ENCODE data around the gene BPIFB2. TPM values are rescaled to one million over a fixed set of nuclear protein-coding genes. Genes with fewer than 3 reads are reported as not detected.

The BPIFB2 gene
- polyA plus RNA-seq, 1 donor from 2014 or later = not detected

DNA sequence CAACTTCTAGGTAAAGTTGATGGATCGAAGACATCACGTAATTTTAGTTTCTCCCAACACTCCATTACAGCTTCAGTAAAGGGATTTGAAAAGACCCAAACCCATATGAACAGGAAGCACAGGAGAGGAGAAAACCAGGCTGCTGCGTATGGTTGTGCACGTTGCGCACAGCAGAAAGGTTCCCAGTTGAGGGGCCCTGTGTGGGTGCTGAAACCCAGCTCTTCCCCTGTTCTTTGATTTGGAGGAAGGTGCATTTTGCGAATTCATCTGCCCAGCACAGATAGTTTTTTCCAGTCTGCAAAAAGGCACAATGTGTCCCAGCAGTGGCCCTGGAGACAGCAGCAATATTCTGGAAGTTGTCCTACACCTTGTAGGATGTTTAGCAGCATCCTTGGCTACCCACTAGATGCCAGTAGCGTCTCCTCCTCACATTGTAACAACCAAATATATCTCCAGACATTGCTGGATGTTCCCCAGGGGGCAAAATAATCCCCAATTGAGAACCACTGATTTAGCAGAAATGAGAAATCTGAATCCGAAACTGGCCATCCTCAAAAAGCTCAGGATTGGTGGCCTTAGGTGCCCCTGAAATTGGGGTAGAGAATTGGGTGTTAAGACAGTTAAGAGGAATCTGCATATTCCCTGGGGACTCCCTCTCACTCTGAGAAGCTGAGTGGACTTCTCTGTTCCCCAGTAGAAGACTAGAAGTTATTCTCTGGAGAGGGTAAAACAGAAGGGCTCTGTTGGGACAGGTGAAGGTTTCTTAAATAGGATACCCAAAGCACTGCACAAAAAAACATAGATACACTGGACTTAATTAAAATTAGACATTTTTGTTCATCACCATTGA, 15.5 kb upstream of the BPIFB2 start:
- TF ChIP-seq, protein P1, sequence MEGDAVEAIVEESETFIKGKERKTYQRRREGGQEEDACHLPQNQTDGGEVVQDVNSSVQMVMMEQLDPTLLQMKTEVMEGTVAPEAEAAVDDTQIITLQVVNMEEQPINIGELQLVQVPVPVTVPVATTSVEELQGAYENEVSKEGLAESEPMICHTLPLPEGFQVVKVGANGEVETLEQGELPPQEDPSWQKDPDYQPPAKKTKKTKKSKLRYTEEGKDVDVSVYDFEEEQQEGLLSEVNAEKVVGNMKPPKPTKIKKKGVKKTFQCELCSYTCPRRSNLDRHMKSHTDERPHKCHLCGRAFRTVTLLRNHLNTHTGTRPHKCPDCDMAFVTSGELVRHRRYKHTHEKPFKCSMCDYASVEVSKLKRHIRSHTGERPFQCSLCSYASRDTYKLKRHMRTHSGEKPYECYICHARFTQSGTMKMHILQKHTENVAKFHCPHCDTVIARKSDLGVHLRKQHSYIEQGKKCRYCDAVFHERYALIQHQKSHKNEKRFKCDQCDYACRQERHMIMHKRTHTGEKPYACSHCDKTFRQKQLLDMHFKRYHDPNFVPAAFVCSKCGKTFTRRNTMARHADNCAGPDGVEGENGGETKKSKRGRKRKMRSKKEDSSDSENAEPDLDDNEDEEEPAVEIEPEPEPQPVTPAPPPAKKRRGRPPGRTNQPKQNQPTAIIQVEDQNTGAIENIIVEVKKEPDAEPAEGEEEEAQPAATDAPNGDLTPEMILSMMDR (IDR thresholded peaks at IDR 0.05; ENCODE audit: poor library complexity, severe bottlenecking) = no peak
- TF ChIP-seq RAD21 (conservative IDR thresholded peaks at IDR 0.05) (no peak), EZH2 (IDR thresholded peaks at IDR 0.05; ENCODE audit: borderline replicate concordance, insufficient read depth, low read length, poor library complexity, severe bottlenecking) (no peak), REST (IDR thresholded peaks at IDR 0.05; ENCODE audit: borderline replicate concordance) (no peak)
- no peaks in the 10 kb centered on the region for H3K9me2 ChIP-seq (ENCODE audit: insufficient read depth, low read length)
- H3K27me3 ChIP-seq (ENCODE audit: insufficient read depth, low read depth, low read length) = no peaks in the 10 kb centered on the region
- no peaks in the 10 kb centered on the region for H3K36me3 ChIP-seq (ENCODE audit: insufficient read depth, low read length)
- H4K20me1 ChIP-seq (ENCODE audit: insufficient read depth) = no peaks in the 10 kb centered on the region
- H3K4me3 ChIP-seq (ENCODE audit: low read length) = no peak overlapping the region
- H3K9ac ChIP-seq (ENCODE audit: low read length) = no peak overlapping the region
- no peak overlapping the region for H3K27ac ChIP-seq (ENCODE audit: low read length)
- no peaks in the 10 kb centered on the region for H3F3A ChIP-seq (ENCODE audit: insufficient read depth, low read length, poor library complexity, severe bottlenecking)
- H3K4me2 ChIP-seq (ENCODE audit: low read length) = no peak overlapping the region
- no peak overlapping the region for H2AFZ ChIP-seq (ENCODE audit: low read depth, low read length)
- peaks cover 8% of the 10 kb centered on the region for H3K9me3 ChIP-seq (ENCODE audit: low read length)
- no peaks in the 10 kb centered on the region for H3K79me2 ChIP-seq (replicated peaks; ENCODE audit: insufficient read depth, low read length)

- Histone ChIP-seq H2AFZ (ENCODE audit: low read depth, low read length) (no peak overlapping the region), H3K9ac (ENCODE audit: low read length) (no peak overlapping the region)
Observed at GRCh38 chr20:32993496-32994050, 13.9 kb upstream of the BPIFB2 start.

More at GRCh38 chr20:32993496-32994050, 13.9 kb upstream of the BPIFB2 start:
- H4K20me1 ChIP-seq (ENCODE audit: insufficient read depth) = no peaks in the 10 kb centered on the region
- H3K9me3 ChIP-seq (ENCODE audit: low read length) = peaks cover 8% of the 10 kb centered on the region
- no peak overlapping the region for H3K27ac ChIP-seq (ENCODE audit: low read length)
- H3K9me2 ChIP-seq (ENCODE audit: insufficient read depth, low read length) = no peaks in the 10 kb centered on the region
- TF ChIP-seq EZH2 (IDR thresholded peaks at IDR 0.05; ENCODE audit: borderline replicate concordance, insufficient read depth, low read length, poor library complexity, severe bottlenecking) (no peak), SMC3 (conservative IDR thresholded peaks at IDR 0.05; ENCODE audit: poor library complexity) (no peak), TAF1 (IDR thresholded peaks at IDR 0.05; ENCODE audit: low read depth) (no peak), RAD21 (conservative IDR thresholded peaks at IDR 0.05) (no peak), POLR2AphosphoS5 (IDR thresholded peaks at IDR 0.05) (no peak), MXI1 (conservative IDR thresholded peaks at IDR 0.05; ENCODE audit: poor library complexity, severe bottlenecking) (no peak), EP300 (conservative IDR thresholded peaks at IDR 0.05; ENCODE audit: poor library complexity, severe bottlenecking) (no peak)
- TF ChIP-seq, protein P1 (IDR thresholded peaks at IDR 0.05; ENCODE audit: poor library complexity, severe bottlenecking) = no peak
- H3K4me3 ChIP-seq (ENCODE audit: low read length) = no peak overlapping the region
- no peaks in the 10 kb centered on the region for H3F3A ChIP-seq (ENCODE audit: insufficient read depth, low read length, poor library complexity, severe bottlenecking)
- no peaks in the 10 kb centered on the region for H3K36me3 ChIP-seq (ENCODE audit: insufficient read depth, low read length)
- H3K79me2 ChIP-seq (replicated peaks; ENCODE audit: insufficient read depth, low read length) = no peaks in the 10 kb centered on the region
- no peak overlapping the region for H3K4me2 ChIP-seq (ENCODE audit: low read length)
- no peaks in the 10 kb centered on the region for H3K27me3 ChIP-seq (ENCODE audit: insufficient read depth, low read depth, low read length)

Data from neural cell (in vitro differentiated cells).